ENCODE data around the gene DYNC1H1. TPM values are rescaled to one million over a fixed set of nuclear protein-coding genes. Genes with fewer than 3 reads are reported as not detected.
A peak's percentile ranks its signal among the peaks of the same experiment; 100 is the strongest.
"Not testable (repeated sequence)": the region's sequence is repeated elsewhere in the genome, so short reads cannot be mapped to it uniquely, and the experiment has no call there.

DYNC1H1 gene
- total RNA-seq, 1 donor from 2014 or later, result 591 TPM

DNA sequence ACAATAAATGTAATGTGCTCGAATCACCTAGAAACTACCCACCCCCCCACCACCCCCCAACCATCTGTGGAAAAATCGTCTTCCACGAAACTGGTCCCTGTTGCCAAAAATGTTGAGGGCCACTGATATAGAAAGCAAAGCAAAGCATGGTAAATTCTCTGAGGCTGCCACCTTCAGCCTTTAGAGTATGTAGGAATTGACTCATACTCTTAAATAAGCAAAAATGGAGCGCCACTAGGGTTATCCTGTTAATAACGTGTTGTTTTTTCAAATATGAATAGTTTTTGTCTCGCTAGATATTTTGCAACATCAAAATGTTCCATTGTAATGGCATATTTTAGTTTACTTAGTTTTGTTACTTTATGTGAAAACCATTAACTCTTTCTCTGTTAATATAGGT is 18.2 kb downstream of the DYNC1H1 start:
- H2AFZ ChIP-seq (ENCODE audit: low read depth, low read length), result no peak overlapping the region
- no peak for TF ChIP-seq EZH2 (IDR thresholded peaks at IDR 0.05; ENCODE audit: insufficient read depth, low read length)
- TF ChIP-seq, protein P1, sequence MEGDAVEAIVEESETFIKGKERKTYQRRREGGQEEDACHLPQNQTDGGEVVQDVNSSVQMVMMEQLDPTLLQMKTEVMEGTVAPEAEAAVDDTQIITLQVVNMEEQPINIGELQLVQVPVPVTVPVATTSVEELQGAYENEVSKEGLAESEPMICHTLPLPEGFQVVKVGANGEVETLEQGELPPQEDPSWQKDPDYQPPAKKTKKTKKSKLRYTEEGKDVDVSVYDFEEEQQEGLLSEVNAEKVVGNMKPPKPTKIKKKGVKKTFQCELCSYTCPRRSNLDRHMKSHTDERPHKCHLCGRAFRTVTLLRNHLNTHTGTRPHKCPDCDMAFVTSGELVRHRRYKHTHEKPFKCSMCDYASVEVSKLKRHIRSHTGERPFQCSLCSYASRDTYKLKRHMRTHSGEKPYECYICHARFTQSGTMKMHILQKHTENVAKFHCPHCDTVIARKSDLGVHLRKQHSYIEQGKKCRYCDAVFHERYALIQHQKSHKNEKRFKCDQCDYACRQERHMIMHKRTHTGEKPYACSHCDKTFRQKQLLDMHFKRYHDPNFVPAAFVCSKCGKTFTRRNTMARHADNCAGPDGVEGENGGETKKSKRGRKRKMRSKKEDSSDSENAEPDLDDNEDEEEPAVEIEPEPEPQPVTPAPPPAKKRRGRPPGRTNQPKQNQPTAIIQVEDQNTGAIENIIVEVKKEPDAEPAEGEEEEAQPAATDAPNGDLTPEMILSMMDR (IDR thresholded peaks at IDR 0.05; ENCODE audit: insufficient read depth, low read depth, low read length), result no peak
- no peak overlapping the region for H3K4me3 ChIP-seq (ENCODE audit: insufficient read depth, low read depth, low read length)
- peaks cover 33% of the 10 kb centered on the region for H3K36me3 Mint-ChIP-seq (ENCODE audit: low read depth, unreplicated experiment)
- H3K79me2 ChIP-seq (ENCODE audit: insufficient read depth, low read length), result peaks cover 68% of the 10 kb centered on the region
- H3K27ac Mint-ChIP-seq (ENCODE audit: unreplicated experiment), result no peak overlapping the region
- no peaks in the 10 kb centered on the region for H3K27me3 ChIP-seq (ENCODE audit: insufficient read depth, low read length)
- H4K20me1 ChIP-seq (ENCODE audit: insufficient read depth, low read length), result peaks cover 74% of the 10 kb centered on the region
- H3K27me3 Mint-ChIP-seq (ENCODE audit: low read depth, unreplicated experiment), result no peaks in the 10 kb centered on the region
- FAIRE-seq (no peak), DNase-seq (ENCODE audit: low read depth) (no peak)
- H3K27ac ChIP-seq (ENCODE audit: low read depth, low read length), result peak overlapping the region; percentile 27
- no peak overlapping the region for H3K4me3 Mint-ChIP-seq (ENCODE audit: unreplicated experiment)
- no peaks in the 10 kb centered on the region for H3K9me3 Mint-ChIP-seq (ENCODE audit: unreplicated experiment)
- peaks cover 72% of the 10 kb centered on the region for H3K36me3 ChIP-seq (ENCODE audit: insufficient read depth, low read length)
- H3K4me2 ChIP-seq (ENCODE audit: low read length), result peak overlapping the region; percentile 5
- peaks cover 9% of the 10 kb centered on the region for H3K4me1 Mint-ChIP-seq (ENCODE audit: low read depth, unreplicated experiment)
- H3K9me3 ChIP-seq (ENCODE audit: insufficient read depth, low read depth, low read length), result no peaks in the 10 kb centered on the region
- peaks cover 28% of the 10 kb centered on the region for H3K4me1 ChIP-seq (ENCODE audit: insufficient read depth, low read length)
- no peak overlapping the region for H3K9ac ChIP-seq (ENCODE audit: low read length)

GRCh38 chr14:101984831-101985230 is 20.5 kb downstream of the DYNC1H1 start:
- not testable (repeated sequence) for DNase-seq (ENCODE audit: low read depth); H3K4me2 ChIP-seq (ENCODE audit: low read length); H3K27me3 ChIP-seq (ENCODE audit: insufficient read depth, low read length); H3K27ac ChIP-seq (ENCODE audit: low read depth, low read length); H3K9ac ChIP-seq (ENCODE audit: low read length); H3K4me1 Mint-ChIP-seq (ENCODE audit: low read depth, unreplicated experiment); H3K27ac Mint-ChIP-seq (ENCODE audit: unreplicated experiment); H3K9me3 ChIP-seq (ENCODE audit: insufficient read depth, low read depth, low read length); H3K4me3 ChIP-seq (ENCODE audit: insufficient read depth, low read depth, low read length); FAIRE-seq; H2AFZ ChIP-seq (ENCODE audit: low read depth, low read length); H3K27me3 Mint-ChIP-seq (ENCODE audit: low read depth, unreplicated experiment); H3K9me3 Mint-ChIP-seq (ENCODE audit: unreplicated experiment); H3K4me3 Mint-ChIP-seq (ENCODE audit: unreplicated experiment)
- H3K36me3 Mint-ChIP-seq (ENCODE audit: low read depth, unreplicated experiment), result peaks cover 34% of the 10 kb centered on the region
- peaks cover 73% of the 10 kb centered on the region for H3K36me3 ChIP-seq (ENCODE audit: insufficient read depth, low read length)
- peaks cover 76% of the 10 kb centered on the region for H4K20me1 ChIP-seq (ENCODE audit: insufficient read depth, low read length)
- peaks cover 67% of the 10 kb centered on the region for H3K79me2 ChIP-seq (ENCODE audit: insufficient read depth, low read length)
- H3K4me1 ChIP-seq (ENCODE audit: insufficient read depth, low read length), result peaks cover 22% of the 10 kb centered on the region

- no peak for TF ChIP-seq EZH2 (IDR thresholded peaks at IDR 0.05; ENCODE audit: insufficient read depth, low read length)
- TF ChIP-seq, protein P1 (IDR thresholded peaks at IDR 0.05; ENCODE audit: insufficient read depth, low read depth, low read length), result no peak
- no peak for FAIRE-seq
- H3K4me1 ChIP-seq (ENCODE audit: insufficient read depth, low read length), result peaks cover 12% of the 10 kb centered on the region
- no peaks in the 10 kb centered on the region for H3K9me3 ChIP-seq (ENCODE audit: insufficient read depth, low read depth, low read length)
- H3K36me3 ChIP-seq (ENCODE audit: insufficient read depth, low read length), result peaks cover 75% of the 10 kb centered on the region
- H3K4me1 Mint-ChIP-seq (ENCODE audit: low read depth, unreplicated experiment), result peaks cover 2% of the 10 kb centered on the region
- H3K79me2 ChIP-seq (ENCODE audit: insufficient read depth, low read length), result peaks cover 74% of the 10 kb centered on the region
- H3K27me3 Mint-ChIP-seq (ENCODE audit: low read depth, unreplicated experiment), result no peaks in the 10 kb centered on the region
- DNase-seq (ENCODE audit: low read depth), result no peak
- H3K4me2 ChIP-seq (ENCODE audit: low read length), result no peak overlapping the region
- H3K27me3 ChIP-seq (ENCODE audit: insufficient read depth, low read length), result no peaks in the 10 kb centered on the region
- no peak overlapping the region for H3K4me3 Mint-ChIP-seq (ENCODE audit: unreplicated experiment)
- no peak overlapping the region for H3K27ac Mint-ChIP-seq (ENCODE audit: unreplicated experiment)
- H4K20me1 ChIP-seq (ENCODE audit: insufficient read depth, low read length), result peaks cover 74% of the 10 kb centered on the region
- H3K4me3 ChIP-seq (ENCODE audit: insufficient read depth, low read depth, low read length), result no peak overlapping the region
- H3K27ac ChIP-seq (ENCODE audit: low read depth, low read length), result no peak overlapping the region
- no peak overlapping the region for H3K9ac ChIP-seq (ENCODE audit: low read length)
- H3K36me3 Mint-ChIP-seq (ENCODE audit: low read depth, unreplicated experiment), result peaks cover 39% of the 10 kb centered on the region
- no peak overlapping the region for H2AFZ ChIP-seq (ENCODE audit: low read depth, low read length)
- no peaks in the 10 kb centered on the region for H3K9me3 Mint-ChIP-seq (ENCODE audit: unreplicated experiment)
These were observed 21.6 kb downstream of the DYNC1H1 start for GRCh38 chr14:101985957-101986356.

Data from astrocyte (in vitro differentiated cells and primary cell).